GM18861 (cell line): ENCODE measurements around the gene SUGP2.

ENCODE experiments used
- ATAC-seq: cut with Tn5 transposase; IDR thresholded peaks from one replicate; pipeline ENCODE4 v1.9.1; 2021; ENCODE audit not compliant: unreplicated experiment

Gene SUGP2

GRCh38 chr19:19033426-19034203, at the start of gene SUGP2, which contains the start of gene ARMC6:
TSS of gene SUGP2 (minus strand) at chr19:19033517. CDS start at chr19:19031071, 2,446 bp downstream.
TSS of gene ARMC6 (plus strand) at chr19:19033603. CDS start at chr19:19034210, 607 bp downstream.
- ATAC-seq, result peak; percentile 50

GRCh38 chr19:19081642-19082151, 48.4 kb upstream of the SUGP2 start:
- ATAC-seq, result no peak

GRCh38 chr19:19079571-19079970, 46.3 kb upstream of the SUGP2 start:
- no peak for ATAC-seq

- ATAC-seq, result no peak
Measured at GRCh38 chr19:19078801-19079200, 45.5 kb upstream of the SUGP2 start.

GRCh38 chr19:19077103-19077502, 43.8 kb upstream of the SUGP2 start:
- no peak for ATAC-seq

DNA sequence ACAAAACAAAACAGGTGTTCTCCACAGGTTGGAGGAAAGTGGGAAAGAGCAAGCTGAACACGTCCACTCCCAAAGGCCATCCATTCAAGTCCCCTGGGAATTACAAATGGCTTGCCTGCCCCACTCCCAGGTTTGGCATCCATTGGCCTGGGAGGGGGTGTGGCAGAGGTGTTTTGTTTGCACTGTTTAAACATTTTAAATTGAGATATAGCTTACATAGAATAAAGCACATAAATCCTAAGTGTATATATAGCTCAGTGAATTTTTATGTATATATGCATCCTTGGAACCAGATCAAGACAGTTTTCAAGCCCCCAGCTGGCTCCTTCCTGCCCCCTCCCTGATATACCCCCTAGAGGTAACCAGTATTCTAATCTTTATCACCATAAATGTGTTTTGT, 43.2 kb upstream of the SUGP2 start:
- no peak for ATAC-seq

DNA sequence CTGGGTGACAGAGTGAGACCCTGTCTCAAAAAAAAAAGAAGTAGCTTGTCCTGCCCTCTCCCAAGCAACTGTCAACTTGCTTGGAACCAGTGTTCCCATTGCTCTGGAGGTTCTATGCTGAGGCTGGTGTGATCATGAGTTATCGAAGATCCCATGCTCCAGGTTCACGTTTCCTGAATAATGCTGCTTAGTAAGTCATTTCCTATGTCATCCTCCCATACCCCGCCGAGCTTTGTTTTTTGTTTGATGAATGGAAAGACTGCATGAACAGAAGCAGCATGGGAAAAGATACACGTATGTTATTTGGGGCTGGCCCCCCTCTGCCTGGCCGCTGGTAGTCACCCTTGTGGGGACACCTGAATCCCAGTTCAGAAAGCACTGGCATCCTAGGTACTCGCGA, 41.8 kb upstream of the SUGP2 start:
- ATAC-seq, result no peak

- ATAC-seq, result no peak
Measured at GRCh38 chr19:19074196-19074882, 41.0 kb upstream of the SUGP2 start.

DNA sequence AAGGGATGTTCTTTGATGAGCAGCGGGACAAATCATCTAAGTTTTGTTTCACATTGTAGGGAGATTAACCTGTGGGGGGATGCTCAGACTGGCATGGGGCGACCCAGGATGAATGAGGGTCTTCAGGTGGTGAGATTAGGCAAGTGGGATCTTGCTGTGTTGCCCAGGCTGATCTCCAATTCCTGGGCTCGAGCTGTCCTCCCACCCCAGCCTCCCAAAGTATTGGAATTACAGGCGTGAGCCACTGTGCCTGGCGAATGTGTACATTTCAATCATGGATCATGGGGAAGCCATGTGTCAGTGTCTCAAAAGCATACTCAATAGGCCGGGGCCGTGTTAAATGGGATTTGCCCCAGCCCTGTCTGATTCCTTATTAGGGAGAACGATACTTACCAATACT, 38.6 kb upstream of the SUGP2 start:
- ATAC-seq, result no peak

GRCh38 chr19:19068659-19069654, 35.6 kb upstream of the SUGP2 start:
- no peak for ATAC-seq

GRCh38 chr19:19067276-19068072, 34.2 kb upstream of the SUGP2 start:
- no peak for ATAC-seq

DNA sequence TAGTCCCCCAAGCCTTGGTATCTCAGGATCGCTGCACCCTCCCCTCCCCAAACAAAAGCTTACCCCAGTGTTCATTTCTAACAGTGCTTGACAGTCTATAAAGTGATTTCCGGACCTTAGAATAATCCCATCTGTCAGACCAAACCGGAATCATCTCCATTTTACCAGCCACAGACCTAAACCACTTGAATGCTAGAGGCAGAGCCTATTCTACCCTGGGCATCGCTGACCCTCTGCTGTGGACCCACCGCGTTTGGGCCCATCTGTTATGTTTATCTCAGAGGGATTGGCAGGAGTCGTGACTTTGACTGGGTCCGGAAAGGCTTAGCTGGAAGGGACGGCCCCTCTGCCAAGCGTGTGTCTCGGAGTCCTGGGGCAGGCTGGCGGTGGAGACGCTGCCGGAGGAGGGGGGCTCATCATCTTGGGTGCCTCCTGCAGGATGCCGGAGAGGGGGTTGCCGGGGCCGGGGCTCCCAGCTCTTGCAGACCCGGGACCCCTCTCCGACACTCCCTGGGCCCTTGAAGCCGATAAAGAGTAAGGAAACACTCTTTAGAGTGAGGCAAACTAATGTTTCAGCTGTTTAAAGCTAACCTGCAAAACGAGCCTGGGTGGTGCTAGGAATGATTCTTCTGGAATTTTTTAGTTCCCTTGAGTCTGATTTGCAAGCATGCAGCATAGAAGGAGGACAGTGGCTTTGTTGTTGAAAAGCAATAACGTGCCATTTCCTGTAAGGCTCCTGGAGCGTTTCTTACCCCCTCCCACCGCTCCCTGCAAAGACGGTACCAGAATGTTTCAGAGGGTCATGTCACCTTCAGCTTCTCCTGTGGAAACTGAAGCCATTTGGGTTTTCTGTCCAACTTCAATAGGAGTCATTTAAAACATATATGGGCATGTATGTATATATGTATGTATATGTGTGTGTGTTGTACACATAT, 31.8 kb upstream of the SUGP2 start:
- ATAC-seq, result no peak

DNA sequence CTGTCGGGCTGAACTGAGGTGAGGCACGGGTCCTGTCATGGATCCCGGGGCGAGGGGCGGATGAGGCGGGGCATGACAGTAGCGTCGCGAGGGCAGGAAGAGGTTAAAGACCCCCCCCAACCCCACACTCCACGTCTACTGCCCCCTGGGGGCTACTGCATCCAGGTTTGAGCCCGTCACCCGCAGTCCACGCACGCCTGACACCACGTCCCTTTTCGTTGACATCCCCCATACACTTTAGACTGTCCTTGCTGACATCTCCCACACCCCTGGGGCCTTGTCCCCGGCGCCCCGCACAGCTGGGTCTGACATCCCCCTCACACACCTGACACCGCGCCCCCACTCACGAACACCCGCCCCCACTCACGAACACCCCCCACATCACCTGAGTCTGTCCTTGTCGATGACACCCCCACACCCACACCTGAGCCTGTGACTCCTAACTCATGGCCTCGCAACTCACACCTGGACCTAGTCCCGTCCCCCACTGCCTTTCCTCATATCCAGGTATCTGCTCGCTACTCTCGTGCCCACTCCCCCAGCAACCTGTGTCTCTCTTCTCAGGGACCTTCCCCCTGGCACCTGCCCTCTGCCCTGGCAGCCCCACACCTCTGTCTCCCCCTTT, 30.9 kb upstream of the SUGP2 start:
- ATAC-seq, result no peak

GRCh38 chr19:19063183-19064097, 30.1 kb upstream of the SUGP2 start, which contains the start of gene SLC25A42:
TSS of gene SLC25A42 (plus strand) at chr19:19063994. CDS start at chr19:19096125, 32,131 bp downstream.
- ATAC-seq, result peak; percentile 89

DNA sequence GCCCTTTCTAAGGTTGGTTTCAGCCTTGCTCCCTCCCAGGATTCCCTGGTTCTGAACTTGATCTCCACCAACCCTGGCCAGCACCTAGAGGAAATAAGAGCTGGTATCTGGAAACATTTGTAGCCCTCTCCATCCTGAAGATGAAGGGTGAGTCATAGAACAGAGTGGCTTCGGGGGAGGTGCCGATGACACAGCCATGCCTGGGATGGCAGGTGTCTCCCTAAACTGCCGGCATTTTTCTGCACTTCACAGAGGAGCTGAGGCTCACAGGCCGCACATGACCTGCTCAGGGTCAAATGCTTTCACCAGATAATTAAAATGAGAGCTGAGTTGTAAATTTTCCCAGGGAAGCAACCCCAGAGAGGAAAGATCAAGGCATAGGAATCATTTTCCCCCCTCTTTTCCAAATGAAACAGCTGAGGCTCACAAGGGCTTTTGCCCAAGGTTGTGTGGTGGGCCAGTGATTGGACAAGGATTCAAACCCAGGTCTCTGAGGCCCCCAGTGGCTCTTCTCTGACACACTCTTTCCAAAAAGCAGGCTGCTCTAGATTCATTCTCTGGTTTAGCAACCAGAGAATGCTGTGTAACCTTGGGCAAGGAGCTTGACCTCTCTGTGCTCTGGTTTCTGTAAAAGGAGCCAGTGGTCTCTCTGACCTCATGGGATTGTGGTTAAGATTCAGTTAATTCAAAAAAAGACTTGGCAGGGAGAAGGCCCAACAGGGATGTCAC, 29.3 kb upstream of the SUGP2 start:
- no peak for ATAC-seq

- ATAC-seq, result no peak
Measured at GRCh38 chr19:19061506-19061905, 28.2 kb upstream of the SUGP2 start.
